PFSK-1 (cell line): Measurements from ENCODE around the gene PLCL2.

Source experiments
- FOXP2 ChIP-seq: optimal IDR thresholded peaks from 2 replicates; pipeline ENCODE3; 2011; ENCODE audit warnings: borderline replicate concordance, control low read depth, inconsistent platforms; ENCODE audit not compliant: insufficient read depth; ENCODE audit errors: extremely low read length, extremely low read depth
- POLR2AphosphoS5 ChIP-seq: IDR thresholded peaks from 2 replicates; pipeline ENCODE4 v1.6.1; 2012; ENCODE audit warnings: low read depth, mild to moderate bottlenecking, control low read depth, low read length, moderate library complexity
- SIN3A ChIP-seq: IDR thresholded peaks from 2 replicates; pipeline ENCODE4 v1.6.1; 2012; ENCODE audit warnings: mild to moderate bottlenecking, low read length, moderate library complexity, borderline replicate concordance; ENCODE audit not compliant: insufficient read depth
- TAF1 ChIP-seq: IDR thresholded peaks from 2 replicates; pipeline ENCODE4 v1.6.1; 2012; ENCODE audit warnings: low read length, control low read depth, borderline replicate concordance; ENCODE audit not compliant: insufficient read depth
- TF ChIP-seq, protein P1 (sequence below), 2 experiments: IDR thresholded peaks; 2 replicates each; pipeline versions ENCODE4 v1.6.1 to v1.8.0; 2011 to 2012; ENCODE audit warnings: low read depth in 2 of 2, low read length in 2 of 2, control low read depth in 1 of 2, inconsistent platforms in 1 of 2, mild to moderate bottlenecking in 1 of 2, moderate library complexity in 1 of 2; ENCODE audit not compliant: insufficient read depth in 1 of 2

DNA sequence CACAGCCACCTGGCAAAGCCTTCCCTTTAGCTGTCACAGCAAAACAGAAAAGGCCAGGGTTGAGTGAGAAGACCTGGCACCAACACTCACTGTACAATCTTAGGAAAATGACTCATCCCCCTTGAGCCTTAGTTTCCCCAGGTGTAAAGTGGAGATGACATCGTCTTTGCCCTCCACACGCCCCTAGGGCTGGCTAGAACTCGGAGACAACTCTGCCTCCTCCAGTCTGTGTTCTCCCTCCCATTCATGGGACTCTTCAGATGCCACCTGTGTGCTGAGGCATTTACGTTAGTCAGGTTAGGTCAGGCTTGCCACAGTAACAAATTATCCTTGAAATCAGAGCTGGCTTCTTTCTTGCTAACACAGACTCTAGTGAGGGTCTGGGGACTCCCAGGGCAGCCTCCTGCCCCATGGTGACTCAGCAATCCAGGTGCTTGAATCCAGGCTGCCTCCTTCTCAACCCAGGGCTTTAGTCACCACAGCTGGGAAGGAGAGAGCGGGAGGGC lies 252.6 kb downstream of the PLCL2 start:
- no peak for TF ChIP-seq POLR2AphosphoS5
- no peak for TF ChIP-seq TAF1
- TF ChIP-seq SIN3A: no peak
- no peak for TF ChIP-seq FOXP2
- TF ChIP-seq, protein P1, sequence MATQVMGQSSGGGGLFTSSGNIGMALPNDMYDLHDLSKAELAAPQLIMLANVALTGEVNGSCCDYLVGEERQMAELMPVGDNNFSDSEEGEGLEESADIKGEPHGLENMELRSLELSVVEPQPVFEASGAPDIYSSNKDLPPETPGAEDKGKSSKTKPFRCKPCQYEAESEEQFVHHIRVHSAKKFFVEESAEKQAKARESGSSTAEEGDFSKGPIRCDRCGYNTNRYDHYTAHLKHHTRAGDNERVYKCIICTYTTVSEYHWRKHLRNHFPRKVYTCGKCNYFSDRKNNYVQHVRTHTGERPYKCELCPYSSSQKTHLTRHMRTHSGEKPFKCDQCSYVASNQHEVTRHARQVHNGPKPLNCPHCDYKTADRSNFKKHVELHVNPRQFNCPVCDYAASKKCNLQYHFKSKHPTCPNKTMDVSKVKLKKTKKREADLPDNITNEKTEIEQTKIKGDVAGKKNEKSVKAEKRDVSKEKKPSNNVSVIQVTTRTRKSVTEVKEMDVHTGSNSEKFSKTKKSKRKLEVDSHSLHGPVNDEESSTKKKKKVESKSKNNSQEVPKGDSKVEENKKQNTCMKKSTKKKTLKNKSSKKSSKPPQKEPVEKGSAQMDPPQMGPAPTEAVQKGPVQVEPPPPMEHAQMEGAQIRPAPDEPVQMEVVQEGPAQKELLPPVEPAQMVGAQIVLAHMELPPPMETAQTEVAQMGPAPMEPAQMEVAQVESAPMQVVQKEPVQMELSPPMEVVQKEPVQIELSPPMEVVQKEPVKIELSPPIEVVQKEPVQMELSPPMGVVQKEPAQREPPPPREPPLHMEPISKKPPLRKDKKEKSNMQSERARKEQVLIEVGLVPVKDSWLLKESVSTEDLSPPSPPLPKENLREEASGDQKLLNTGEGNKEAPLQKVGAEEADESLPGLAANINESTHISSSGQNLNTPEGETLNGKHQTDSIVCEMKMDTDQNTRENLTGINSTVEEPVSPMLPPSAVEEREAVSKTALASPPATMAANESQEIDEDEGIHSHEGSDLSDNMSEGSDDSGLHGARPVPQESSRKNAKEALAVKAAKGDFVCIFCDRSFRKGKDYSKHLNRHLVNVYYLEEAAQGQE (IDR thresholded peaks at IDR 0.05; ENCODE audit: insufficient read depth in 1 of 2, low read depth in 2 of 2, low read length in 2 of 2): no peak
